NOMO-1 treated with dmso at 0.1 percent for 144 hours (cell line): ENCODE measurements around the gene RFX2.
"Not testable (repeated sequence)": the region's sequence is repeated elsewhere in the genome, so short reads cannot be mapped to it uniquely, and the experiment has no call there.

Source experiments
- DNase-seq: peaks from one replicate; lab custom pipeline; 2025; ENCODE audit not compliant: unreplicated experiment; lab: John Stamatoyannopoulos, UW

The RFX2 gene

DNA sequence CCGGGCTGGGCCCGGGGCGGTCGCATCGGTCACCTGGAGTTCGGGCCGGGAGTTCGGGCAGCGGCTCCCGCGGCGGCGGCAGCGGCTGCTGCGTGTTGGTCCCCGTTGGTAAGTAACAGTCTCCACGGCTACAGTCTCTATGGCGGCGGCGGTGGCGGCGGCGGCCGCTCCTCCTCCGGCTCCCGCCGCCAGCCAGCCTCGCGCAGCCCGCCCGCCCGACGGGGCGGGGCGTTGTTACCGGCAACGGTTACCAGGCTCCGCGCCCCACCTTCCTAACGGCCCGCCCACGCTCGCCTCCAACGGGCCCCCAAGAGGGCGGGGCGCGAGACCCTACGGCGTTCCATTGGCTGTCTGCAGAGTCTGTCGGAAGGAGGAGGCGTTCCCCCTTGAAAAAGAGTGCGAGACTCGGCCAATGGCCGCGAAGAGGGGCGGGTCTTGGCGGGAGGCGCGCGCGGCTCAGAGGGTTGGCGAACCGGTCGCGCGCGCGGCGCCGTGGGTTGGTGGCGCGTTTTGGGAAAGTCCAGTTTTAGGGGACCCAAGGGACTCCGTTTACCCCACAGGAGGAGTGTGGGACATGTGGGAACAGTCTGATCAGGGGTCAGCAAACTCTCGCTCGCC, at the start of gene RFX2:
Gene RFX2 (minus strand): TSS at position 141 of the 618 bp plus-strand sequence. CDS start 63,004 bp downstream, outside the sequence.
- DNase-seq, result peak; percentile 98

DNA sequence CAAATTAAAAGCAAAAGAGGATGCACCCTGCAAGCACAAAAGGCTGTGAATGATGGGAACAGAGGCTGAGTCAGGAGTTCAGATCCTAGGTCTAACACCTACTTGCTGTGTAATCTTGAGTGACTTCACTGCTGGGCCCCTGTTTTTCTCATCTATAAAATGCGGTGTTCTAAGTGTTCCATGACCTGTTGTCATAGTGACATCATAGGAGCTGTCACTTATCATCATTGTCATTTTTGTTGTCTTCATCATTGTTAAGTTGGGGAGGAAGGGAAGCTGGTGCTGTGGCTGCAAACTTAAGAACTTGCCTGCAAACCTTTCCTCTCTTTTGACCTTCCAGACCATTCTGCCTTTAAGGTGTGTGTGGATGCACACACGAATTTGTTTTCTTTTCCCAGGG, 45.7 kb upstream of the RFX2 start:
- no peak for DNase-seq

GRCh38 chr19:6150289-6150688, 40.0 kb upstream of the RFX2 start:
- DNase-seq, result no peak

DNA sequence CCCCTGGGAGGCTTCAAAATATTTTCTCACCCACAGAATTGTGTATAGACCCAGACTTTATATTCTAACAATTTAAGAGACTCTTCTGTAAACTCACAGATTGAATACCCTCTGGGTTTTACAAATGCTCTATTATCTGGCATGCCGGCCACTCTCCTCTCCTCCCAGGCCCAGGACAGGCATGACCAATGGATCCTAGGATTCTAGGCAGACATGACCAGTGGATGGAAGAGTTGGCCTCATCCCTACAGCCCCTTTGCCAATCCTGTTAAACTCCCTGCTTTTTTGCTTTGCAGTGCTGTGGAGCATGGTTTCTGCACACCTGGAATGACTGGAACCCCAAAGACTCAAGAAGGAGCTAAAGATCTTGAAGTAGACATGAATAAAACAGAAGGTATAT, 30.9 kb upstream of the RFX2 start:
- DNase-seq, result no peak

DNA sequence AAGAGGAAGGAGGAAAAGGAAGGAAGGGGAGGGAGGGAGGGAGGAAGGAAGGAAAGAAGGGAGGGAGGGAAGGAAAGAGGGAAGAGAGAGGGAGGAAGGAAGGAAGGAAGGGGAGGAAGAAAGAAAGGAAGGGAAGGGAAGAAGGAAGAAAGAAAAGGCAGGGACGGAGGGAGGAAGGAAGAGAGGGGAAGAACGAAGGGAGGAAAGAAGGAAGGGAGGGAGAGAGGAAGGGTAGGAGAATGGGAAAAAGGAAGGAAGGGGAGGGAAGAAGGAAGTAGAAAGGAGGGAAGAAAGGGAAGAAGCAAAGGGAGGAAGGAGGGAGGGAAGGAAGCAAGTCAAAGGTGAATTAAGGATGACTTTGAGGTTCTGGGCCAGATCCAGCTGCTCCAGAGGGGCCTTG, 28.2 kb upstream of the RFX2 start:
- DNase-seq, result no peak

DNA sequence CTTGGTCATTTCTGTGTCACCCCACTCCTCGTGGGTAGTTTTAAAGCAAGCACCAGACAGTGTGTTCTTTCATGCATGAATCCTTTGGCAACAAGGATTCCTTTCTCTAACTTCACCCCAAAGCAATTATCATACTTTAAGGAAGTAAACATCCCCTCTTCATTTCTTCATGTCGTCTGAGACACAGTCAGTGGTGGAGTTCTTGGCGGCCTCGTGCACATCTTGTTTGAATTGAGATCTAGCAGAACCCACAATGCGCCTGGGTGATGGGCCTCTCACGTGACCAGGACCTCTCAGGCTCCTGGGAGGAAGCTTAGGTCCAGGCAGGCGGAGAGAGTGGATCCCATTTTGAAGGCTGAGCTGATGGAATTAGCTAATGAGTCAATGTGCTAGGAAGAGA, 27.8 kb upstream of the RFX2 start:
- peak; percentile 2 for DNase-seq

- no peak for DNase-seq
Observed at GRCh38 chr19:6133231-6133630, 22.9 kb upstream of the RFX2 start.

GRCh38 chr19:6132482-6132881, 22.2 kb upstream of the RFX2 start:
- DNase-seq, result no peak

GRCh38 chr19:6127716-6128335, 17.5 kb upstream of the RFX2 start:
- no peak for DNase-seq

DNA sequence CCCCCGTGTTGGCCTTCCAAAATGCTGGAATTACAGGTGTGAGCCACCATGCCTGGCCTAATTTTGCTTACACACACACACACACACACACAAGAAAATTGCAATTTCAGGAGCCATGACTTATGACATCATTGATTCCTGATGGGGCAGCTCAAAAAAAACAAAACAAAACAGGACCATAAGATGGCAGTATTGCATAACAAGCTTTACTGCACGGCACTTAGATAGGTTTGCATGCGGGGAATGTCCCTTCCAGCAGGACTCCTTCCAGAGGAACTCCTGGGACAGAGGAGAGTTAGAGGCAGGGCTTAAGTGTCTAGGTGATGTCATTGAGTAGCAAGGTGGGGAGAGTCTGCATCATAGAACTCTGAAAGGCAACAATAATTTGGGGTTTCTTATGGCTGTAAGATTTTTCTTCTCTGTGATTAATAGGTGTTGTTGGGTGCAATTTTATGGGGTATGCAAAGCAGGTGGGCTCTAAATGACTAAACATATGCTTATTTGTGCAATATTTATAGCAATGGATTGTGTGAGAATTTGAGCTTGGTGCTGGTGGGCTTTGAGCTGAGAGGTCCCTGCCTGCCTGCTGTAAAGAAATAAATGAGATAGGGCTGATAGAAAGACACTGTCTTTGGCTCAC, 16.2 kb upstream of the RFX2 start:
- peak; percentile 59 for DNase-seq

GRCh38 chr19:6125571-6125989, 15.3 kb upstream of the RFX2 start:
- DNase-seq, result peak; percentile 70

DNA sequence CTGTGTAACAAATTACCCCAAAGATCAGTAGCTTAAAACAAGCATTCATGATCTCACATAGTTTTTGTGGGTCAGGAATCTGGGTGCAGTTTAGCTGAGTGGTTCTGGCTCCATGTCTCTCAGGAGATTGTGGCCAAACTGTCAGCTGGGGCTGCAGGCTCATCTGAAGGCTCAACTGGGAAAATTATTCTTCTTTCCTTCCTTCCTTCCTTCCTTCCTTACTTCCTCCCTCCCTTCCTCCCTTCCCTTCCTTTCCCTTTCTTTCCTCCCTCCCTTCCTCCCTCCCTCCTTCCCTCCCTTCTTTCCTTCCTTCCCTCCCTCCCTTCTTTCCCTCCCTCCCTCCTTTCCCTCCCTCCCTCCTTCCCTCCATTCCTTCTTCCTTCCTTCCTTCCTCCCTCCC, 8.7 kb upstream of the RFX2 start:
- no peak for DNase-seq

DNA sequence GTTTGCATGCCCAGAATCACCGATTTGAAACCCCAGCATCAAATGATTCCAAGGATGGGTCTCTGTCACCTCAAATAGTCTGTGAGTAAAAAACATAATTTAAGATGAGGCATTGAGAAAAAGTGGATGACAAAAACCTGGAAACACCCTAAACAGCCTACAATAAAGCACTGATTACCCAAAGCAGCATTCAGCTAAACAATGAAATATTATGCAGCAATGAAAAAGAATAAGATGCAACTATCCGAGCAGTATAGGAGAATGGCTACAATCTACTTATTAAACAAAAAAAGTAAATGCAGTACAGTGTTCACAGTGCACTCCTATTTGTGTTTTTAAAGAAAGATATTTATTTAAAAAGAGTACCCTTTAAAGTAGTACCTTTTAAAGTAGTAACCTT, 7.7 kb upstream of the RFX2 start:
- DNase-seq, result no peak

GRCh38 chr19:6117534-6117933, 7.2 kb upstream of the RFX2 start:
- DNase-seq, result no peak

DNA sequence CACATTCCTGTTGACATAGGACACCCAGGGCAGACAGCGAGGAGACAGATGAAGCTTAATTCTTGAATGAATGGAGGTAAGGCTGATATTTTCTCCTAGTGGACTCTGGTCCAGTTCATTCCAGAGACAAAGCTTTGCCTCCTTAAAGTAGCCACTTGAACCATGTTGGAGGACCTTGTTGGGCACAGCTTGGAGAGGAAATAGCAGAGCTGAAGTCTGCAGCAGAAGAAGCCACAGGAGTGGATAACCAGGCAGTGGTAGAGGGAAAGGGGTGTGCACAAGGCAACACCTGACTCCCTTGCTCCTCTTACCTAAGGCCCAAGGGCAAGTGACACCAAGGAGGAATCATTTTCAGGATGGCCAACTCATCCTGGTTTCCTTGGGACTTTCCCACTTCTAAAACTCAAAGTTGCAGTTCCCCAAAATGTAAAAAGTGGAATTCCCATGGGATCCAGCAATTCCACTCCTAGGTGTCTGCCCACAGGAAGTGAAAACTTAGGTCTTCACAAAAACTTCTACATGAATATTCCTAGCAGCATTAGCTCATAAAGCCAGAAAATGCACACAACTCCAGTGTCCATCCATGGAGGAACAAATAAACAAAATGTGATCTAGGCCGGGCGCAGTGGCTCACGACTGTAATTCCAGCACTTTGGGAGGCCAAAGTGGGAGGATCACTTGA, 6.6 kb upstream of the RFX2 start:
- no peak for DNase-seq

DNA sequence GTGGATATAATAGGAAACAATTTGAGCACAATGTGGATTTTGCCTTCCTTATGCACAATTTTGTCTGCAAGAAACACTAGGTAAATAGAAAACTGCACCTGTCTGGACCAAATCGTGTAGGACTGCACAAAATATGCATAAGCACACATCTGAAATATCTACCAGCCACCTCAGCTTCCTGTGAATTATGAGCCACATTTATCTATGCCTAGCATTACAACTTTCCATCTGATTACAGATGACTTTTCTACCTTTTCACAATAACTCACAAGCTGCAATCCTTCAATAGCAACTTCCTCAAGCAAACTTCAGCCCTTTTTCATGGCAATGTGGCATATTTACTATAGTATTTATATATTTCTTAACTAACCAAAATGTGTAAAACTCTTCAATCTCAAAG, 5.7 kb upstream of the RFX2 start:
- DNase-seq, result no peak

DNA sequence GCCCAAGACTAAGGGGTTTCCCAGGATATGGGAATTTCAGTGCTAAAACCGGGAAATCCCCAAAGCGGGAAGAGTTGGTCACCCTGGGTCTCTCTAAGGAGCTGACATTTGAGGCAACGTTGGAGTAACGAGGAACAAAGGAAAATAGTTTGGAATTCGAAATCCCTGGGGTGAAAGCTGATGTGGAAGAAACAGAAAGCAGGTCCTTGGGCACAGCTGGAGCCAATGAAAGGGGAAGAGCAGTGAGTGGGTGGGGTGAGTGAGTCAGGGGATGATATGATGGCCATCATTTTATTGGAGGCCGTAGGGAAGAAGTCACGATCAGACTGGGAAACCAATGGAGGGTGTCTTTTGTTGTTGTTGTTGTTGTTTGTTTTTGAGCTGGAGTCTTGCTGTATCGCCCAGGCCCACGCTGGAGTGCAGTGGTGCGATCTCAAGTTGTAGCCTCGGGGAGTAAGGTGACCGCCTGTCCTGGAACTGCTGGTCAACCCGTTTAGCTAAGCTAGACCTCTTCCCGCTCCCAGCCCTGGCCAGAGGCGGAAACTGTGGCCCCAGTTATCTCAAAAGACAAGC, 3.4 kb upstream of the RFX2 start:
- no peak for DNase-seq

GRCh38 chr19:6109947-6110346, 353 bp downstream of the RFX2 start:
- DNase-seq, result no peak

GRCh38 chr19:6108721-6109633, 1.3 kb downstream of the RFX2 start:
- peak; percentile 39 for DNase-seq

DNA sequence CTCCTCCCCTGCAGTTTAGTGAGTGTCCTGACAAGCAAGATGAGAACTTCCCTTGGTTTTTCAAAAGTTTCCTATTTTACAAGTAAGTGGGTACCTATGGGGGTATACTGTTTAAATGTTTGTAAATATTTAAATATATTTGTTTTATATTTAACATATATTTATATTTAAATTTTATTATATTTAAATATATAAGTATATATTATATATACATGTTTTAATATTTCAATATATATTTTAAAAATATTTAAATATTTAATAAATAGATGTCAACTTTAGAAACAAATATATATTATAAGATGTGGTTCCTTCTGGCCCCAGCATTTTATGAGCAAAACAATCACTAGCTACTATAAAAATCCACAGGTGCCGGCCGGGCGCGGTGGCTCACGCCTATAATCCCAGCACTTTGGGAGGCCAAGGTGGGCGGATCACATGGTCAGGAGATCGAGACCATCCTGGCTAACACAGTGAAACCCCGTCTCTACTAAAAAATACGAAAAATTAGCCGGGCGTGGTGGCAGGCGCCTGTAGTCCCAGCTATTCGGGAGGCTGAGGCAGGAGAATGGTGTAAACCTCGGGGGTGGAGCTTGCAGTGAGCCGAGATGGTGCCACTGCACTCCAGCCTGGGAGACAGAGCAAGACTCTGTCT, 3.5 kb downstream of the RFX2 start:
- DNase-seq, result not testable (repeated sequence)
